PC-3 (cell line): ENCODE measurements around the gene TUBGCP6. TPM values are rescaled to one million over a fixed set of nuclear protein-coding genes. Genes with fewer than 3 reads are reported as not detected.

Experiments used
- ATAC-seq: fragments of 200-7000 bp; cut with Tn5 transposase; 2 replicates; pipeline ENCODE4 v1.9.1; 2020; ENCODE audit warnings: mild to moderate bottlenecking, moderate library complexity
- BruUV-seq: library from RNA; stranded (reverse); fragments of 400-500 nt; replicated peaks from 2 replicates; lab custom pipeline; 2021; lab: Mats Ljungman, UMichigan
- CTCF ChIA-PET: fragments of 300-600 bp; sonication (Branson Sonifier 250); formaldehyde crosslinking; loops from one replicate; lab custom pipeline; 2022; ENCODE audit warnings: antibody characterized with exemption; lab: Charles Lee
- POLR2A ChIA-PET: fragments of 300-600 bp; sonication (Branson Sonifier 250); formaldehyde crosslinking; loops from one replicate; lab custom pipeline; 2022; ENCODE audit warnings: antibody characterized with exemption; ENCODE audit not compliant: unreplicated experiment; lab: Charles Lee
- DNase-seq: peaks from one replicate; pipeline ENCODE4 v3.0.0-alpha.2; 2015
- H2AFZ ChIP-seq: fragments of 300-600 bp; sonication (generic); 2 replicates; pipeline ENCODE4 v1.6.0; 2016; ENCODE audit warnings: antibody characterized with exemption, low read length
- H3F3A ChIP-seq: fragments of 300-600 bp; sonication (generic); one replicate; pipeline ENCODE4 v1.6.0; 2017; ENCODE audit warnings: antibody characterized with exemption, low read length, control low read depth, mild to moderate bottlenecking; ENCODE audit not compliant: unreplicated experiment
- H3K27ac ChIP-seq: fragments of 300-600 bp; sonication (generic); 2 replicates; pipeline ENCODE4 v1.5.1; 2016; ENCODE audit warnings: mild to moderate bottlenecking, low read length
- H3K27me3 ChIP-seq: fragments of 300-600 bp; sonication (generic); 2 replicates; pipeline ENCODE4 v1.6.1; 2016; ENCODE audit warnings: low read length, mixed read lengths
- H3K36me3 ChIP-seq: fragments of 300-600 bp; sonication (generic); 2 replicates; pipeline ENCODE4 v1.6.1; 2016; ENCODE audit warnings: low read depth, mixed run types, low read length, mixed read lengths
- H3K4me1 ChIP-seq: fragments of 300-600 bp; sonication (generic); 2 replicates; pipeline ENCODE4 v1.5.1; 2016; ENCODE audit warnings: low read length; ENCODE audit not compliant: insufficient read depth
- H3K4me2 ChIP-seq: fragments of 300-600 bp; sonication (generic); 2 replicates; pipeline ENCODE4 v1.6.0; 2016; ENCODE audit warnings: low read length
- H3K4me3 ChIP-seq: fragments of 300-600 bp; sonication (generic); 2 replicates; pipeline ENCODE4 v1.5.1; 2016; ENCODE audit warnings: mild to moderate bottlenecking, low read length, mixed read lengths
- H3K79me2 ChIP-seq: fragments of 300-600 bp; sonication (generic); 2 replicates; pipeline ENCODE4 v1.6.1; 2017; ENCODE audit warnings: low read length, mixed read lengths
- H3K9ac ChIP-seq: fragments of 300-600 bp; sonication (generic); 2 replicates; pipeline ENCODE4 v1.6.0; 2016; ENCODE audit warnings: mild to moderate bottlenecking, low read length
- H3K9me2 ChIP-seq: fragments of 300-600 bp; sonication (generic); replicated peaks from 2 replicates; pipeline ENCODE4 v1.6.1; 2016; ENCODE audit warnings: mixed run types, low read length, mixed read lengths
- H3K9me3 ChIP-seq: fragments of 300-600 bp; sonication (generic); 2 replicates; pipeline ENCODE4 v1.6.1; 2016; ENCODE audit warnings: low read length, mixed read lengths
- H4K20me1 ChIP-seq: fragments of 300-600 bp; sonication (generic); 2 replicates; pipeline ENCODE4 v1.6.1; 2016; ENCODE audit warnings: low read length, mixed read lengths
- CTCF ChIP-seq: fragments of 300-600 bp; sonication (generic); conservative IDR thresholded peaks from 2 replicates; pipeline ENCODE4 v1.5.1; 2017; ENCODE audit warnings: antibody characterized with exemption, low read depth, mild to moderate bottlenecking, low read length
- EZH2 ChIP-seq: fragments of 300-600 bp; sonication (generic); IDR thresholded peaks from one replicate; pipeline ENCODE4 v1.6.1; 2017; ENCODE audit warnings: antibody characterized with exemption, mild to moderate bottlenecking, low read length; ENCODE audit not compliant: unreplicated experiment
- EZH2phosphoT487 ChIP-seq: fragments of 300-600 bp; sonication (generic); IDR thresholded peaks from 2 replicates; pipeline ENCODE4 v1.6.1; 2018; ENCODE audit warnings: mild to moderate bottlenecking, antibody characterized with exemption, low read length, borderline replicate concordance
- intact Hi-C: fragments of 100-400 bp; cut with micrococcal nuclease; formaldehyde crosslinking; loops from 2 replicates; pipeline ENCODE4 v1.9.0; 2023
- total RNA-seq: library from RNA; depleted of rRNA; stranded (reverse); fragments of >200 nt; gene quantifications from 2 replicates; pipeline ENCODE4 v1.2.3, GENCODE V29; 2014

TUBGCP6 gene
- total RNA-seq, 1 experiment from 2014 or later, result 32.1 TPM

GRCh38 chr22:50280022-50280707, 35.3 kb upstream of the TUBGCP6 start:
- no peaks in the 10 kb centered on the region for H3F3A ChIP-seq
- no peaks in the 10 kb centered on the region for H3K9me3 ChIP-seq
- peaks cover 16% of the 10 kb centered on the region for H3K4me1 ChIP-seq
- no peak overlapping the region for H3K9ac ChIP-seq
- H4K20me1 ChIP-seq, result no peaks in the 10 kb centered on the region
- ATAC-seq (no peak), DNase-seq (no peak)
- no peak overlapping the region for H3K4me2 ChIP-seq
- no peaks in the 10 kb centered on the region for H3K9me2 ChIP-seq
- no peak overlapping the region for H2AFZ ChIP-seq
- no peak overlapping the region for H3K27ac ChIP-seq
- no peak overlapping the region for H3K4me3 ChIP-seq
- H3K36me3 ChIP-seq, result peaks cover 33% of the 10 kb centered on the region
- BruUV-seq, result no TSS peak
- peaks cover 13% of the 10 kb centered on the region for H3K79me2 ChIP-seq
- intact Hi-C loops, result no loop called here
- ChIA-PET POLR2A (no interaction called here), CTCF (no interaction called here)
- no peaks in the 10 kb centered on the region for H3K27me3 ChIP-seq
- TF ChIP-seq CTCF (no peak), EZH2phosphoT487 (no peak), EZH2 (no peak)

GRCh38 chr22:50278956-50279619, 34.3 kb upstream of the TUBGCP6 start:
- no peak for DNase-seq
- CTCF ChIA-PET, result no interaction called here

More at GRCh38 chr22:50278956-50279619, 34.3 kb upstream of the TUBGCP6 start:
- H3K4me1 ChIP-seq, result peaks cover 16% of the 10 kb centered on the region
- POLR2A ChIA-PET, result no interaction called here
- H3K79me2 ChIP-seq, result peaks cover 13% of the 10 kb centered on the region
- no peak overlapping the region for H3K27ac ChIP-seq
- no peak overlapping the region for H2AFZ ChIP-seq
- ATAC-seq, result no peak
- no TSS peak for BruUV-seq
- H3K9ac ChIP-seq, result no peak overlapping the region
- peaks cover 35% of the 10 kb centered on the region for H3K36me3 ChIP-seq
- intact Hi-C loops, result no loop called here
- H4K20me1 ChIP-seq, result no peaks in the 10 kb centered on the region
- no peaks in the 10 kb centered on the region for H3K9me3 ChIP-seq
- no peak overlapping the region for H3K4me2 ChIP-seq
- H3F3A ChIP-seq, result no peaks in the 10 kb centered on the region
- H3K9me2 ChIP-seq, result no peaks in the 10 kb centered on the region
- H3K4me3 ChIP-seq, result no peak overlapping the region
- H3K27me3 ChIP-seq, result no peaks in the 10 kb centered on the region
- no peak for TF ChIP-seq CTCF
